PC-9 (cell line): ENCODE measurements around the gene FERMT1.

Experiments
- EZH2 ChIP-seq: fragments of 200-600 bp; sonication (generic); IDR thresholded peaks from 2 replicates; pipeline ENCODE4 v1.8.0; 2017; ENCODE audit warnings: antibody characterized with exemption, low read depth
- TF ChIP-seq, protein P1 (sequence below): fragments of 200-600 bp; sonication (generic); conservative IDR thresholded peaks from 2 replicates; pipeline ENCODE4 v1.6.1; 2017; ENCODE audit warnings: mixed run types, antibody characterized with exemption, mild to moderate bottlenecking, moderate library complexity

DNA sequence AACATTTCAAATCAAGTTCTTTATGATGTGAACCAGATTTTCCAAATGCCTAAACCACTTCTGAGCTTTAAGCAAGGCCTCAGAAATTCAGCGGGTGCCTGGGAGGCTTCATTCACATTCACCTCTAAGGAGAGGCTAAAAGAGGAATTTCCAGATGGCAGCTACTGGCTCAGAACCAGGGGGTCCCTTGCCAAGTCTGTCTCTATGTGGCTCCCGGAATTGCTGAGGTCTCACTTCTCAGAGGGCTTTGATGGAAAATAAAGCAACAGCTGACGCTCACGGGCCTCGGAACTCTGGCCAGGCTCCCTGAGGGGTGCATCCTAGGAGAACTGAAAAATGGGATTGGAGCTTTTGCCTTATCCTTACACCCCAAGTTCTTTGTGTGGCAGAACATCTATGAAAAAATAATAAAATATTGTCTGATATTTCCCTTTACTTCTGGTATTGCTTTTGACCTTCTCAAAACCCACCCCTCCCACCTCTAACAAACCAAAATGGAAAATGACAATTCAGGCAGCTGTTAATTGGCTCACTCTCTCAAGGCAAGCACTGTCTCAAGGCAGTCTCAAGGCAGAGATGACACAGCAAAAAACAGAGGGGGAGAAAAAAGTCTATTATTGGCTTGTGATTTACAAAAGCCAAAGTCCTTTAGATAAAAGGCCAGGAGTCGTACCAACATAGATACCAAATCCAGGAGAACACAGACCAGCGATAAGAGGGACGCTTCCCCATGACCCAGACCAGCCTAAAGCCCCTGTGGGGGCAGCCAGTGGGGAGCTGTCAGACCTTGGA is 47.2 kb downstream of the FERMT1 start:
- TF ChIP-seq, protein P1, sequence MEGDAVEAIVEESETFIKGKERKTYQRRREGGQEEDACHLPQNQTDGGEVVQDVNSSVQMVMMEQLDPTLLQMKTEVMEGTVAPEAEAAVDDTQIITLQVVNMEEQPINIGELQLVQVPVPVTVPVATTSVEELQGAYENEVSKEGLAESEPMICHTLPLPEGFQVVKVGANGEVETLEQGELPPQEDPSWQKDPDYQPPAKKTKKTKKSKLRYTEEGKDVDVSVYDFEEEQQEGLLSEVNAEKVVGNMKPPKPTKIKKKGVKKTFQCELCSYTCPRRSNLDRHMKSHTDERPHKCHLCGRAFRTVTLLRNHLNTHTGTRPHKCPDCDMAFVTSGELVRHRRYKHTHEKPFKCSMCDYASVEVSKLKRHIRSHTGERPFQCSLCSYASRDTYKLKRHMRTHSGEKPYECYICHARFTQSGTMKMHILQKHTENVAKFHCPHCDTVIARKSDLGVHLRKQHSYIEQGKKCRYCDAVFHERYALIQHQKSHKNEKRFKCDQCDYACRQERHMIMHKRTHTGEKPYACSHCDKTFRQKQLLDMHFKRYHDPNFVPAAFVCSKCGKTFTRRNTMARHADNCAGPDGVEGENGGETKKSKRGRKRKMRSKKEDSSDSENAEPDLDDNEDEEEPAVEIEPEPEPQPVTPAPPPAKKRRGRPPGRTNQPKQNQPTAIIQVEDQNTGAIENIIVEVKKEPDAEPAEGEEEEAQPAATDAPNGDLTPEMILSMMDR, result no peak
- TF ChIP-seq EZH2, result no peak
